ENCODE results near the gene ACR.

GRCh38 chr22:50712341-50713007, 25.5 kb upstream of the ACR start:
- TF ChIP-seq CTCF (IDR thresholded peaks at IDR 0.05): no peak
- no peak for TF ChIP-seq MAX (IDR thresholded peaks at IDR 0.05; ENCODE audit: low read depth)
- TF ChIP-seq NRF1 (IDR thresholded peaks at IDR 0.05; ENCODE audit: low read depth, low read length): no peak
- TF ChIP-seq YY1 (IDR thresholded peaks at IDR 0.05; ENCODE audit: low read depth): no peak
- TF ChIP-seq PBX3 (IDR thresholded peaks at IDR 0.05): no peak
- TF ChIP-seq GATA2 (CRISPR knock-in tag; IDR thresholded peaks at IDR 0.05): no peak
- TF ChIP-seq EP300 (IDR thresholded peaks at IDR 0.05; ENCODE audit: borderline replicate concordance in 1 of 2, low read depth in 1 of 2, low read length in 1 of 2): no peak
- no peak for TF ChIP-seq SMC3 (IDR thresholded peaks at IDR 0.05; ENCODE audit: low read depth, low read length)
- no peak for TF ChIP-seq POLR2AphosphoS5 (IDR thresholded peaks at IDR 0.05; ENCODE audit: low read depth, low read length)
- TF ChIP-seq, protein P1, sequence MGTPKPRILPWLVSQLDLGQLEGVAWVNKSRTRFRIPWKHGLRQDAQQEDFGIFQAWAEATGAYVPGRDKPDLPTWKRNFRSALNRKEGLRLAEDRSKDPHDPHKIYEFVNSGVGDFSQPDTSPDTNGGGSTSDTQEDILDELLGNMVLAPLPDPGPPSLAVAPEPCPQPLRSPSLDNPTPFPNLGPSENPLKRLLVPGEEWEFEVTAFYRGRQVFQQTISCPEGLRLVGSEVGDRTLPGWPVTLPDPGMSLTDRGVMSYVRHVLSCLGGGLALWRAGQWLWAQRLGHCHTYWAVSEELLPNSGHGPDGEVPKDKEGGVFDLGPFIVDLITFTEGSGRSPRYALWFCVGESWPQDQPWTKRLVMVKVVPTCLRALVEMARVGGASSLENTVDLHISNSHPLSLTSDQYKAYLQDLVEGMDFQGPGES (IDR thresholded peaks at IDR 0.05; ENCODE audit: low read depth, low read length): no peak
